HepG2 (cell line): Measurements from ENCODE around the gene SC5D. TPM values are rescaled to one million over a fixed set of nuclear protein-coding genes. Genes with fewer than 3 reads are reported as not detected.
A peak's percentile ranks its signal among the peaks of the same experiment; 100 is the strongest.

ENCODE experiments used
- ATAC-seq: fragments of 200-7000 bp; cut with Tn5 transposase; 3 replicates; pipeline ENCODE4 v1.9.1; 2020; ENCODE audit warnings: mild to moderate bottlenecking, moderate library complexity
- BruUV-seq: library from RNA; stranded (reverse); fragments of 400-500 nt; replicated peaks from 2 replicates; lab custom pipeline; 2021; lab: Mats Ljungman, UMichigan
- CTCF ChIA-PET: fragments of 300-600 bp; formaldehyde crosslinking; extraction: SDS; loops from one replicate; lab custom pipeline; 2021; ENCODE audit warnings: low total read pairs, inconsistent platforms, low intra/inter-chr PET ratio; lab: Yijun Ruan, JAX
- POLR2A ChIA-PET: fragments of 350-600 bp; sonication (Branson Sonifier 250); formaldehyde crosslinking; loops from one replicate; lab custom pipeline; 2020; ENCODE audit warnings: antibody characterized with exemption, inconsistent platforms; lab: Yijun Ruan, JAX
- DNase-seq: peaks from one replicate; pipeline ENCODE4 v3.0.0-alpha.2; 2015; ENCODE audit warnings: low spot score
- FAIRE-seq: peaks from 3 replicates; lab custom pipeline; 2011; peaks lifted over from hg19 to GRCh38; lab: Jason Lieb, UNC
- H2AFZ ChIP-seq: one replicate; pipeline ENCODE4 v1.6.1; 2011; ENCODE audit warnings: low read length, inconsistent platforms
- H3K27ac ChIP-seq: fragments of 300-600 bp; 3 replicates; pipeline ENCODE4 v1.8.0; 2011; ENCODE audit warnings: mixed run types, mild to moderate bottlenecking, mixed read lengths, low read length, inconsistent platforms; ENCODE audit not compliant: insufficient read depth; ENCODE audit errors: extremely low read length
- H3K27me3 ChIP-seq, 2 experiments: fragments of 200-600 bp in 1 of 2; 2 replicates in 1 of 2; 3 replicates in 1 of 2; pipeline versions ENCODE4 v1.6.0 to v1.8.0; 2011; ENCODE audit warnings: low read length in 2 of 2, mild to moderate bottlenecking in 2 of 2, moderate library complexity in 2 of 2, inconsistent platforms in 1 of 2; ENCODE audit not compliant: insufficient read depth in 2 of 2, control insufficient read depth in 1 of 2
- H3K36me3 ChIP-seq, 2 experiments: fragments of 200-600 bp in 1 of 2; replicated peaks in 1 of 2; 2 replicates in 1 of 2; 3 replicates in 1 of 2; pipeline versions ENCODE4 v1.5.1 to v1.8.0; 2011; ENCODE audit warnings: low read length in 2 of 2, inconsistent platforms in 1 of 2; ENCODE audit not compliant: insufficient read depth in 2 of 2, control insufficient read depth in 1 of 2
- H3K4me1 ChIP-seq: 2 replicates; pipeline ENCODE4 v1.5.1; 2012; ENCODE audit warnings: low read length, inconsistent platforms; ENCODE audit not compliant: insufficient read depth
- H3K4me2 ChIP-seq: 2 replicates; pipeline ENCODE4 v1.6.0; 2011; ENCODE audit warnings: low read depth, low read length, inconsistent platforms
- H3K4me3 ChIP-seq, 3 experiments: fragments of 200-600 bp in 1 of 3; sonication (generic), shearing (Covaris generic) in 1 of 3; replicated peaks in 1 of 3; 2 replicates each; pipeline ENCODE4 v1.5.1; 2011 to 2016; ENCODE audit warnings: low read length in 3 of 3, inconsistent platforms in 2 of 3, low read depth in 2 of 3, mild to moderate bottlenecking in 2 of 3, control low read depth in 1 of 3, mixed read lengths in 1 of 3; ENCODE audit not compliant: insufficient read depth in 1 of 3
- H3K79me2 ChIP-seq: one replicate; pipeline ENCODE4 v1.6.1; 2011; ENCODE audit warnings: low read length, inconsistent platforms; ENCODE audit not compliant: insufficient read depth
- H3K9ac ChIP-seq: 2 replicates; pipeline ENCODE4 v1.6.0; 2011; ENCODE audit warnings: mild to moderate bottlenecking, low read depth, low read length, inconsistent platforms; ENCODE audit not compliant: insufficient read depth
- H3K9me3 ChIP-seq: 2 replicates; pipeline ENCODE4 v1.5.1; 2012; ENCODE audit warnings: mild to moderate bottlenecking, low read length
- H4K20me1 ChIP-seq: 2 replicates; pipeline ENCODE4 v1.6.0; 2011; ENCODE audit warnings: inconsistent platforms, mild to moderate bottlenecking, low read length, moderate library complexity; ENCODE audit not compliant: insufficient read depth
- FIP1L1 ChIP-seq: fragments of 200-400 bp; formaldehyde crosslinking; IDR thresholded peaks from 2 replicates; pipeline ENCODE4 v1.6.1; 2018; ENCODE audit warnings: low read depth, mild to moderate bottlenecking, low read length, moderate library complexity, borderline replicate concordance; ENCODE audit not compliant: insufficient read depth
- ZNF124 ChIP-seq: sonication (generic); formaldehyde crosslinking; IDR thresholded peaks from 2 replicates; pipeline ENCODE4 v1.4.0; 2020; ENCODE audit warnings: missing genetic modification reagents
- ZNF646 ChIP-seq: sonication (generic); formaldehyde crosslinking; IDR thresholded peaks from 2 replicates; pipeline ENCODE4 v1.9.0; 2021; ENCODE audit warnings: mild to moderate bottlenecking, missing genetic modification reagents
- WGBS: methylation state at CpG from one replicate; pipeline ENCODE4 v1.1.6; 2017; ENCODE audit warnings: low lambda C conversion rate; 5-methylcytosine and 5-hydroxymethylcytosine counted together
- in situ Hi-C: cut with HindIII; loops from 2 replicates; pipeline ENCODE4 v1.10.0; 2017; ENCODE audit warnings: low pct_unique_long_range_greater_than_20kb; ENCODE audit not compliant: extremely low pct_ligation_motif_present
- intact Hi-C: fragments of 100-400 bp; cut with micrococcal nuclease; formaldehyde crosslinking; loops from one replicate; pipeline ENCODE4 v1.10.0; 2022; ENCODE audit not compliant: unreplicated experiment
- polyA plus RNA-seq, 8 experiments: library from polyadenylated mRNA; depleted of rRNA in 3 of 8; stranded (reverse) in 7 of 8; unstranded in 1 of 8; fragments of >200 nt; fragmentation: Illumina TruSeq in 4 of 8; extraction: Trizol in 4 of 8; gene quantifications; 2 replicates each; pipeline versions ENCODE4 v1.2.1 to v1.2.3, GENCODE V29; 2011 to 2016; ENCODE audit warnings: low read depth in 4 of 8, missing spikeins in 1 of 8, mixed read lengths in 1 of 8; ENCODE audit not compliant: insufficient read depth in 1 of 8
- total RNA-seq, 5 experiments: library from RNA; depleted of rRNA; stranded (reverse); fragments of >200 nt; fragmentation: Illumina TruSeq; extraction: Trizol; gene quantifications; 2 replicates each; pipeline ENCODE4 v1.2.3, GENCODE V29; 2016; ENCODE audit warnings: low read depth in 1 of 5

SC5D gene
- total and polyA plus RNA-seq, 2 of the 13 experiments (the other 11 are each of a cell fraction or from before 2014, with no cell fraction given), result 84.4 to 155 TPM

DNA sequence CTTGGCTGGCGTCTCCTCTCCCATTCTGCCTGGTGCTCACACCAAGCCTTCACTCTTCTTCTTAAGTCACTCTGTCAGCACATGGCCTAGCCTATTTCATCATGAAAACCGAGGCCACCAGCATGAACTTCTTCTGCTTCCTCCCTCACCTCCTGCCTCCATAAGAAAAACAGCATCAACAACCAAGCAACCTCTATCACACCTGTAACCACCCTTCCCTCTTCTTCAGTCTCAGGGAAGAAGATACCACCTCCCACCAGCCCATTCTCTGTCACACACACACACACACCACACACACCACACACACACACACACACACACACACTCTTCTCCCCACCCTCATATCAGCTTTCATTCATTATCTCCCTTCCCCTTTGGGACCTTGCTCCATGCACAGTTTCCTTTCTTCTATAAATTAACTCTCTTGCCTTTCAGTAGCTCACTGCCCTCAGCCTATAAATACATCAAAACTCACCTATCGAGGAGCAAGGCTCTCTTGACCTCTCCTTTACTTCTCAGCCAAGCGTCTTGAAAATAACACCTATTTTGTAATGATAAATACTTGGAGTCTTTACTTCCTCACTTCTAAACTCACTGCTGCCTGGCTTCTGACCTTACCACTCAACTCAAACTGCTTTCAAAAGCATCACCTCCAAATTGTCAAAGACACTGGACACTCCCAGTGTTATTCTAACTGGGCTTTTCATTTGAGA is 36.6 kb downstream of the SC5D start:
- WGBS, result 35% methylated on average over 4 of the region's 4 CpGs
- Histone ChIP-seq H3K4me1 (peaks cover 13% of the 10 kb centered on the region), H3K9ac (no peak overlapping the region), H3K27ac (no peak overlapping the region), H3K4me3 (no peak overlapping the region), H3K27me3 (no peaks in the 10 kb centered on the region; a peak in 1 of 5 replicates), H3K4me2 (no peak overlapping the region), H4K20me1 (no peaks in the 10 kb centered on the region), H3K36me3 (no peaks in the 10 kb centered on the region), H3K9me3 (no peaks in the 10 kb centered on the region), H2AFZ (no peak overlapping the region), H3K79me2 (no peaks in the 10 kb centered on the region)
- ChIA-PET POLR2A (no interaction called here), CTCF (no interaction called here)
- no TSS peak for BruUV-seq
- ATAC-seq (no peak), FAIRE-seq (no peak), DNase-seq (no peak)
- intact Hi-C loops, result no loop called here
- TF ChIP-seq ZNF124 (CRISPR knock-in tag), result no peak
- no peak for TF ChIP-seq FIP1L1
- peak; percentile 79; the same call in 1 of the 2 replicates for TF ChIP-seq ZNF646 (CRISPR knock-in tag)
- in situ Hi-C loops, result no loop called here
